Activated CD8-positive, alpha-beta T cell treated with anti-CD3 and anti-CD28 coated beads, Interleukin-2, amount 10 ng/mL, durations not matched to agents 7 days and 5 days (primary cell): ENCODE data around the gene IDH3G. TPM values are rescaled to one million over a fixed set of nuclear protein-coding genes. Genes with fewer than 3 reads are reported as not detected.

Experiments used
- ATAC-seq: fragments of 150-1000 bp; cut with Tn5 transposase; one replicate; pipeline ENCODE4 v1.10.0; 2021; ENCODE audit warnings: moderate library complexity
- CTCF ChIA-PET: fragments of 350-600 bp; sonication (Branson Sonifier 250); formaldehyde crosslinking; loops from one replicate; lab custom pipeline; 2021; ENCODE audit warnings: antibody characterized with exemption; lab: Charles Lee
- POLR2A ChIA-PET: fragments of 350-600 bp; sonication (Branson Sonifier 250); formaldehyde crosslinking; loops from one replicate; lab custom pipeline; 2021; ENCODE audit warnings: antibody characterized with exemption; lab: Charles Lee
- DNase-seq: peaks from one replicate; pipeline ENCODE4 v3.0.0-alpha.2; 2020
- H3K27ac Mint-ChIP-seq: one replicate; pipeline ENCODE4 v1.8.0; 2021; ENCODE audit warnings: mild to moderate bottlenecking, mixed read lengths
- H3K27me3 Mint-ChIP-seq: one replicate; pipeline ENCODE4 v1.8.0; 2021; ENCODE audit warnings: low read depth, mixed read lengths
- H3K36me3 Mint-ChIP-seq: one replicate; pipeline ENCODE4 v1.8.0; 2021; ENCODE audit warnings: low read depth, mixed read lengths
- H3K4me1 Mint-ChIP-seq: one replicate; pipeline ENCODE4 v1.8.0; 2021; ENCODE audit warnings: low read depth, mixed read lengths
- H3K4me3 Mint-ChIP-seq: one replicate; pipeline ENCODE4 v1.8.0; 2021; ENCODE audit warnings: mild to moderate bottlenecking, mixed read lengths
- H3K9me3 Mint-ChIP-seq: one replicate; pipeline ENCODE4 v1.8.0; 2022; ENCODE audit warnings: mixed read lengths; ENCODE audit not compliant: insufficient read depth
- total RNA-seq, 2 experiments: library from RNA; stranded (reverse); gene quantifications; one replicate each; pipeline ENCODE4 v1.2.3, GENCODE V29; 2021

The IDH3G gene
- total RNA-seq, 2 experiments from 2014 or later: 63.2 to 66.9 TPM

- Mint-ChIP-seq H3K4me1 (peaks cover 22% of the 10 kb centered on the region), H3K36me3 (no peaks in the 10 kb centered on the region), H3K9me3 (no peaks in the 10 kb centered on the region), H3K27ac (peak overlapping the region; percentile 67), H3K4me3 (no peak overlapping the region), H3K27me3 (no peaks in the 10 kb centered on the region)
- ChIA-PET POLR2A (interaction anchor here (1.7 kb wide), 1 partner anchor 630 kb away, joined by 4 read pairs; no protein-coding TSS in a partner anchor), CTCF (interaction anchor here (1.1 kb wide), 1 partner anchor 12 kb away, joined by 3 read pairs; no protein-coding TSS in a partner anchor)
- DNase-seq (no peak), ATAC-seq (no peak)
Measured at GRCh38 chrX:153766871-153767673, 27.1 kb downstream of the IDH3G start.

- POLR2A ChIA-PET: interaction anchor here (1.7 kb wide), 1 partner anchor 631 kb away, joined by 4 read pairs; no protein-coding TSS in a partner anchor
- Mint-ChIP-seq H3K4me3 (peak overlapping the region; percentile 28), H3K27me3 (no peaks in the 10 kb centered on the region), H3K36me3 (no peaks in the 10 kb centered on the region), H3K9me3 (no peaks in the 10 kb centered on the region), H3K27ac (peak overlapping the region; percentile 67), H3K4me1 (peaks cover 22% of the 10 kb centered on the region)
- ATAC-seq (peak; percentile 66), DNase-seq (peak; percentile 59)
- CTCF ChIA-PET: interaction anchor here (1.2 kb wide), 1 partner anchor 162 kb away, joined by 3 read pairs; no protein-coding TSS in a partner anchor
Measured at GRCh38 chrX:153766098-153766817, 27.9 kb downstream of the IDH3G start.

GRCh38 chrX:153765138-153766079 lies 28.8 kb downstream of the IDH3G start:
- peaks cover 22% of the 10 kb centered on the region for H3K4me1 Mint-ChIP-seq
- H3K27ac Mint-ChIP-seq: peak overlapping the region; percentile 67
- ATAC-seq (no peak), DNase-seq (no peak)
- ChIA-PET POLR2A (no interaction called here), CTCF (interaction anchor here (1.2 kb wide), 1 partner anchor 163 kb away, joined by 3 read pairs; no protein-coding TSS in a partner anchor)
- H3K9me3 Mint-ChIP-seq: no peaks in the 10 kb centered on the region
- no peaks in the 10 kb centered on the region for H3K36me3 Mint-ChIP-seq
- no peaks in the 10 kb centered on the region for H3K27me3 Mint-ChIP-seq
- H3K4me3 Mint-ChIP-seq: no peak overlapping the region

GRCh38 chrX:153764786-153765137 lies 29.4 kb downstream of the IDH3G start:
- DNase-seq: no peak
- H3K27ac Mint-ChIP-seq: no peak overlapping the region
- no peaks in the 10 kb centered on the region for H3K36me3 Mint-ChIP-seq
- H3K9me3 Mint-ChIP-seq: no peaks in the 10 kb centered on the region
- peaks cover 22% of the 10 kb centered on the region for H3K4me1 Mint-ChIP-seq
- ChIA-PET CTCF (interaction anchor here (0.6 to 1.2 kb wide), 4 partner anchors 19 to 188 kb away, joined by 3 to 4 read pairs (median 3); no protein-coding TSS in a partner anchor), POLR2A (no interaction called here)
- H3K27me3 Mint-ChIP-seq: no peaks in the 10 kb centered on the region
- no peak for ATAC-seq
- no peak overlapping the region for H3K4me3 Mint-ChIP-seq

- Mint-ChIP-seq H3K27ac (no peak within 1 kb of the TSS), H3K36me3 (no peaks in the 10 kb centered on the region), H3K9me3 (no peaks in the 10 kb centered on the region), H3K4me3 (no peak within 1 kb of the TSS), H3K4me1 (peaks cover 22% of the 10 kb centered on the region), H3K27me3 (no peaks in the 10 kb centered on the region)
- DNase-seq (peak; percentile 76), ATAC-seq (peak; percentile 86)
- POLR2A ChIA-PET: no interaction called here
- CTCF ChIA-PET: interaction anchor here (0.6 to 1.4 kb wide), 8 partner anchors 19 to 204 kb away, joined by 3 to 4 read pairs (median 3); no protein-coding TSS in a partner anchor
Measured at GRCh38 chrX:153763989-153764755, 30.0 kb downstream of the IDH3G start, which contains the start of gene PLXNB3. Gene PLXNB3 (plus strand): TSS chrX:153764249. CDS start chrX:153765536, 1,287 bp downstream.

GRCh38 chrX:153763298-153763932 lies 30.8 kb downstream of the IDH3G start:
- Mint-ChIP-seq H3K27ac (no peak overlapping the region), H3K4me3 (no peak overlapping the region), H3K27me3 (no peaks in the 10 kb centered on the region), H3K4me1 (peaks cover 22% of the 10 kb centered on the region), H3K9me3 (no peaks in the 10 kb centered on the region), H3K36me3 (no peaks in the 10 kb centered on the region)
- ATAC-seq (no peak), DNase-seq (no peak)
- ChIA-PET POLR2A (interaction anchor here (0.8 kb wide), 1 partner anchor 149 kb away, joined by 4 read pairs; no protein-coding TSS in a partner anchor), CTCF (interaction anchor here (0.7 to 1.4 kb wide), 8 partner anchors 10 to 205 kb away, joined by 3 to 4 read pairs (median 3); no protein-coding TSS in a partner anchor)

- no peak overlapping the region for H3K27ac Mint-ChIP-seq
- ATAC-seq: no peak
- CTCF ChIA-PET: interaction anchor here (1.0 to 1.4 kb wide), 2 partner anchors 9 to 206 kb away, joined by 3 read pairs; no protein-coding TSS in a partner anchor
Measured at GRCh38 chrX:153762626-153763173, 31.5 kb downstream of the IDH3G start.

GRCh38 chrX:153761863-153762262 lies 32.3 kb downstream of the IDH3G start:
- H3K27me3 Mint-ChIP-seq: peaks cover 4% of the 10 kb centered on the region
- ChIA-PET CTCF (no interaction called here), POLR2A (no interaction called here)
- no peak for ATAC-seq
- H3K27ac Mint-ChIP-seq: no peak overlapping the region
- H3K4me3 Mint-ChIP-seq: no peak overlapping the region
- no peak for DNase-seq
- H3K4me1 Mint-ChIP-seq: peaks cover 15% of the 10 kb centered on the region
- H3K9me3 Mint-ChIP-seq: no peaks in the 10 kb centered on the region
- H3K36me3 Mint-ChIP-seq: no peaks in the 10 kb centered on the region

More at GRCh38 chrX:153762626-153763173, 31.5 kb downstream of the IDH3G start:
- H3K36me3 Mint-ChIP-seq: no peaks in the 10 kb centered on the region
- POLR2A ChIA-PET: interaction anchor here (0.8 kb wide), 1 partner anchor 150 kb away, joined by 4 read pairs; no protein-coding TSS in a partner anchor
- no peaks in the 10 kb centered on the region for H3K9me3 Mint-ChIP-seq
- no peak overlapping the region for H3K4me3 Mint-ChIP-seq
- no peak for DNase-seq
- H3K27me3 Mint-ChIP-seq: peaks cover under 1% of the 10 kb centered on the region
- H3K4me1 Mint-ChIP-seq: peaks cover 16% of the 10 kb centered on the region

- no peaks in the 10 kb centered on the region for H3K36me3 Mint-ChIP-seq
- H3K4me1 Mint-ChIP-seq: no peaks in the 10 kb centered on the region
- no peak for ATAC-seq
- ChIA-PET POLR2A (no interaction called here), CTCF (interaction anchor here (1.0 kb wide), 1 partner anchor 195 kb away, joined by 3 read pairs; no protein-coding TSS in a partner anchor)
- H3K4me3 Mint-ChIP-seq: no peak overlapping the region
- no peak for DNase-seq
- H3K9me3 Mint-ChIP-seq: no peaks in the 10 kb centered on the region
- H3K27me3 Mint-ChIP-seq: peaks cover 10% of the 10 kb centered on the region
- H3K27ac Mint-ChIP-seq: no peak overlapping the region
Measured at GRCh38 chrX:153755136-153755535, 39.0 kb downstream of the IDH3G start.
